ENCODE data around the gene HAS3.

Gene HAS3

DNA sequence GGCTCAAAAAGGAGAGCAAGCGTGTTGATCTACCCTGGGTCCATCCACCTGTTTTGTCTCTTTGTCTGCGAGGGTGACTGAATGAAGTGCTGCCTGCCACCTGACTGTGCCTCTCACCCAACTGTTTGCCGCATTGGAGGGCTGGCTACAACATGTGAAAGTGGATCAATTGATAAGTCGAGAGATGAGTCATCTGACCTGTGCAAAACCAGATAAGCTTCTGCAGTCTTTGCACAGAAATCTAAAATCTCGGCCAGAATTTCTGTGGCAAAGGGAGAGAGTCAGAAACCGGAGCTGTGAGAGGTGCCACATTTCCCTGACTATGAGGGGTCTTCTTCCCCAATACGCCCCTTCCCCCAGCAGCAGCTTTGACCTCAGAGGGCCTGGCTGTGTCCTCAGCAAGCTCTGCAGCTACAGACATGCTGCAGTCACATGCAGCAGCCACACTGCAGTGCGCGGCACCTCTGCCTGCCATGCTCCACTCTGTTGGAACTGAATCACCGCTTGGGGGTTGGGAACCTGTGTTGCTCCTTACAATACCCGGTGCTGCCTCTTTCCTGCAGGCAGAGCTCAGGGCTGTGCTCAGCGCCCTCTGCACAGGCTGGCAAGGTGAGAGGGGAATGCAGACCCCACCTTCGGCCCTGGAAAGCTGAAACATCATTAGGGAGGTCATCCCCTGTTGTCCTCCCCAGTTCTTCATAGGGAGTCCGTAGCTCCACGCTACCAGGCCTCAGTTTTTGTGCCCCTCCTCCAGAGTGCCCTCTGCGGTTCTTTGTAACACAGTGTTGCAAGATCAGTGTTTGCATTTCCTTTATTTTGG lies 16.2 kb upstream of the HAS3 start:
- Histone ChIP-seq H3K4me3 (ENCODE audit: insufficient read depth, low read length, poor library complexity, severe bottlenecking) (no peak overlapping the region), H4K20me1 (ENCODE audit: low read depth, low read length) (no peaks in the 10 kb centered on the region), H2AFZ (ENCODE audit: low read depth, low read length, severe bottlenecking) (no peak overlapping the region), H3F3A (ENCODE audit: insufficient read depth) (no peaks in the 10 kb centered on the region), H3K9ac (ENCODE audit: low read length) (no peak overlapping the region), H3K4me2 (ENCODE audit: low read depth, low read length, poor library complexity, severe bottlenecking) (no peak overlapping the region), H3K27me3 (ENCODE audit: low read length) (no peaks in the 10 kb centered on the region), H3K9me3 (ENCODE audit: insufficient read depth, low read length) (no peaks in the 10 kb centered on the region), H3K9me2 (replicated peaks; ENCODE audit: insufficient read depth, low read length) (no peaks in the 10 kb centered on the region), H3K36me3 (ENCODE audit: low read length) (no peaks in the 10 kb centered on the region), H3K27ac (ENCODE audit: low read depth, low read length) (no peak overlapping the region), H3K79me2 (ENCODE audit: insufficient read depth, low read length) (no peaks in the 10 kb centered on the region)
- no peak for TF ChIP-seq EZH2phosphoT487 (conservative IDR thresholded peaks at IDR 0.05; ENCODE audit: low read length)
- TF ChIP-seq, protein P1, sequence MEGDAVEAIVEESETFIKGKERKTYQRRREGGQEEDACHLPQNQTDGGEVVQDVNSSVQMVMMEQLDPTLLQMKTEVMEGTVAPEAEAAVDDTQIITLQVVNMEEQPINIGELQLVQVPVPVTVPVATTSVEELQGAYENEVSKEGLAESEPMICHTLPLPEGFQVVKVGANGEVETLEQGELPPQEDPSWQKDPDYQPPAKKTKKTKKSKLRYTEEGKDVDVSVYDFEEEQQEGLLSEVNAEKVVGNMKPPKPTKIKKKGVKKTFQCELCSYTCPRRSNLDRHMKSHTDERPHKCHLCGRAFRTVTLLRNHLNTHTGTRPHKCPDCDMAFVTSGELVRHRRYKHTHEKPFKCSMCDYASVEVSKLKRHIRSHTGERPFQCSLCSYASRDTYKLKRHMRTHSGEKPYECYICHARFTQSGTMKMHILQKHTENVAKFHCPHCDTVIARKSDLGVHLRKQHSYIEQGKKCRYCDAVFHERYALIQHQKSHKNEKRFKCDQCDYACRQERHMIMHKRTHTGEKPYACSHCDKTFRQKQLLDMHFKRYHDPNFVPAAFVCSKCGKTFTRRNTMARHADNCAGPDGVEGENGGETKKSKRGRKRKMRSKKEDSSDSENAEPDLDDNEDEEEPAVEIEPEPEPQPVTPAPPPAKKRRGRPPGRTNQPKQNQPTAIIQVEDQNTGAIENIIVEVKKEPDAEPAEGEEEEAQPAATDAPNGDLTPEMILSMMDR (IDR thresholded peaks at IDR 0.05; ENCODE audit: insufficient read depth, low read length, poor library complexity, severe bottlenecking), result no peak

DNA sequence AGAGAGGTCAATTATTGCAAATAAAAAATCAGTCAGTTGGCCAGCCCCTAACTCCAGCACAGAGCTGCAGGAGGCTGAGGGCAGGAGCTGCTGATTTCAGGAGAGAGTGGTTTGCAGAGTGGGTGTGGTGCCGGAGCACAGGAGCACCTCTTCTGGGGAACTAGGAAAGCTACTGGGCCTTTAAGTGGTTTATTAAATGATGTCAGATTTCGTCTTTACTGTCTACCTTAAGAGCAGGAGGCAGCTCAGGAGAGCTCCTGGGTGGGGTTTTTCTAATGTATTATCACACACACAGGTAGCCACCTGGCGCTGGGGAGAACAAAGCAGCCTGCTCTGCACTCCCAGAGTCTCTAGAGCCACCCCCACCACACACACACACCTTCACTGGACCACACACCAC lies 11.5 kb upstream of the HAS3 start:
- Histone ChIP-seq H3K79me2 (ENCODE audit: insufficient read depth, low read length) (no peaks in the 10 kb centered on the region), H2AFZ (ENCODE audit: low read depth, low read length, severe bottlenecking) (no peak overlapping the region), H3K27me3 (ENCODE audit: low read length) (no peaks in the 10 kb centered on the region), H3K4me2 (ENCODE audit: low read depth, low read length, poor library complexity, severe bottlenecking) (no peak overlapping the region), H3F3A (ENCODE audit: insufficient read depth) (no peaks in the 10 kb centered on the region), H3K36me3 (ENCODE audit: low read length) (no peaks in the 10 kb centered on the region), H4K20me1 (ENCODE audit: low read depth, low read length) (no peaks in the 10 kb centered on the region), H3K9ac (ENCODE audit: low read length) (no peak overlapping the region), H3K4me3 (ENCODE audit: insufficient read depth, low read length, poor library complexity, severe bottlenecking) (no peak overlapping the region), H3K27ac (ENCODE audit: low read depth, low read length) (no peak overlapping the region), H3K9me2 (replicated peaks; ENCODE audit: insufficient read depth, low read length) (no peaks in the 10 kb centered on the region), H3K9me3 (ENCODE audit: insufficient read depth, low read length) (no peaks in the 10 kb centered on the region)
- TF ChIP-seq EZH2phosphoT487 (conservative IDR thresholded peaks at IDR 0.05; ENCODE audit: low read length), result no peak
- TF ChIP-seq, protein P1 (IDR thresholded peaks at IDR 0.05; ENCODE audit: insufficient read depth, low read length, poor library complexity, severe bottlenecking), result no peak

DNA sequence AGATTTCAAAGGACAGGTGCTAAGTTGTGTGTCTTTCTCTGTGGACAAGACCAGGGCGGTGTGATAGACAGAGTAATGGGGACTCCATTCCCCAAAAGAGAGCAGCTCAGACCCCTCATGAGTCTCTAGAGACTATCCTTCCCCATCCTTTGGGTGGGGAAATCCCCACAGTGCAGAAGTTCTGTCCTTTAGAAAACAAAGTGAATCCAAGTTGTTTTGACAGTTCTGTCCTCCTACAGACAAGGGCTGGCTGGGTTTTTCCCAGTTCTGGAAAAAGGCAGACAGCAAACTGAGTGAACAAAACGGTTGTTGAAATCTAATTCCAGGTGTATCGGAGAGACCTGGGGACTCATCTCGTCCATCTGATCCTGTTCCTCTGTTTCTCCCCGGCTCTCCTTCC lies 11.0 kb upstream of the HAS3 start:
- no peak for TF ChIP-seq EZH2phosphoT487 (conservative IDR thresholded peaks at IDR 0.05; ENCODE audit: low read length)
- TF ChIP-seq, protein P1 (IDR thresholded peaks at IDR 0.05; ENCODE audit: insufficient read depth, low read length, poor library complexity, severe bottlenecking), result no peak
- Histone ChIP-seq H3K36me3 (ENCODE audit: low read length) (no peaks in the 10 kb centered on the region), H3K4me3 (ENCODE audit: insufficient read depth, low read length, poor library complexity, severe bottlenecking) (no peak overlapping the region), H3K9ac (ENCODE audit: low read length) (no peak overlapping the region), H3K27me3 (ENCODE audit: low read length) (no peaks in the 10 kb centered on the region), H3K79me2 (ENCODE audit: insufficient read depth, low read length) (no peaks in the 10 kb centered on the region), H2AFZ (ENCODE audit: low read depth, low read length, severe bottlenecking) (no peak overlapping the region), H3K9me3 (ENCODE audit: insufficient read depth, low read length) (no peaks in the 10 kb centered on the region), H4K20me1 (ENCODE audit: low read depth, low read length) (no peaks in the 10 kb centered on the region), H3F3A (ENCODE audit: insufficient read depth) (no peaks in the 10 kb centered on the region), H3K4me2 (ENCODE audit: low read depth, low read length, poor library complexity, severe bottlenecking) (no peak overlapping the region), H3K27ac (ENCODE audit: low read depth, low read length) (no peak overlapping the region), H3K9me2 (replicated peaks; ENCODE audit: insufficient read depth, low read length) (no peaks in the 10 kb centered on the region)

Data from SU-DHL-6 (cell line).